GM12878 (cell line): ENCODE measurements around the gene COPG2. TPM values are rescaled to one million over a fixed set of nuclear protein-coding genes. Genes with fewer than 3 reads are reported as not detected.

Experiments used
- CEBPB ChIP-seq, 2 experiments: fragments of 150-350 bp in 1 of 2; IDR thresholded peaks; 2 replicates each; pipeline ENCODE4 v1.6.1; 2012 to 2014; ENCODE audit warnings: low read depth in 2 of 2, low read length in 2 of 2, borderline replicate concordance in 1 of 2, inconsistent platforms in 1 of 2
- NRF1 ChIP-seq: conservative IDR thresholded peaks from 2 replicates; pipeline ENCODE4 v1.6.1; 2011; ENCODE audit warnings: mild to moderate bottlenecking, low read depth, low read length, improper control_type of control experiment
- STAT3 ChIP-seq: IDR thresholded peaks from 2 replicates; pipeline ENCODE4 v1.6.1; 2011; ENCODE audit warnings: low read depth, low read length, improper control_type of control experiment
- TCF7 ChIP-seq: IDR thresholded peaks from 2 replicates; pipeline ENCODE4 v1.6.1; 2014; ENCODE audit warnings: antibody characterized with exemption, borderline replicate concordance
- polyA plus RNA-seq, 11 experiments: library from polyadenylated mRNA; depleted of rRNA in 4 of 11; unstranded in 6 of 11; stranded (reverse) in 5 of 11; fragments of >200 nt; fragmentation: Nextera tagmentation in 4 of 11; fragmentation: Illumina TruSeq in 1 of 11; extraction: Ambion mirVana in 4 of 11; extraction: Trizol in 1 of 11; gene quantifications; 1 replicate in 1 of 11; 2 replicates in 10 of 11; pipeline versions ENCODE4 v1.2.1 to v1.2.3, GENCODE V29; 2011 to 2016; ENCODE audit warnings: inconsistent platforms in 2 of 11, missing spikeins in 2 of 11, low read depth in 1 of 11
- total RNA-seq, 4 experiments: library from RNA; depleted of rRNA in 3 of 4; stranded (reverse); fragments of >200 nt in 3 of 4; fragmentation: Illumina TruSeq in 1 of 4; extraction: Trizol in 1 of 4; gene quantifications; 2 replicates each; pipeline versions ENCODE4 v1.2.1 to v1.2.3, GENCODE V29; 2013 to 2021
- TF ChIP-seq, protein P1 (sequence below): IDR thresholded peaks from 2 replicates; pipeline ENCODE4 v1.6.1; 2012; ENCODE audit warnings: improper control_type of control experiment, low read depth, low read length; ENCODE audit not compliant: insufficient replicate concordance
- TF ChIP-seq, protein P2 (sequence below): IDR thresholded peaks from 2 replicates; pipeline ENCODE4 v1.6.1; 2011; ENCODE audit warnings: borderline replicate concordance, low read depth, mild to moderate bottlenecking, moderate library complexity, mixed read lengths, low read length; ENCODE audit not compliant: insufficient read depth; ENCODE audit errors: extremely low read length
- TF ChIP-seq, protein P3 (sequence below): fragments of 150-350 bp; IDR thresholded peaks from 2 replicates; pipeline ENCODE4 v1.6.1; 2016; ENCODE audit warnings: low read depth, low read length
- TF ChIP-seq, protein P4 (sequence below): IDR thresholded peaks from 2 replicates; pipeline ENCODE4 v1.6.1; 2011; ENCODE audit warnings: mild to moderate bottlenecking, low read depth, low read length, moderate library complexity; ENCODE audit not compliant: insufficient replicate concordance
- TF ChIP-seq, protein P5 (sequence below): fragments of 450-650 bp; IDR thresholded peaks from 2 replicates; pipeline ENCODE4 v1.6.1; 2017; ENCODE audit warnings: low read depth, mild to moderate bottlenecking, moderate library complexity

The COPG2 gene
- total and polyA plus RNA-seq, 10 of the 15 experiments (the other 5 are each of a cell fraction or from before 2014, with no cell fraction given) = 3.4 to 37.8 (median 16.7) TPM

DNA sequence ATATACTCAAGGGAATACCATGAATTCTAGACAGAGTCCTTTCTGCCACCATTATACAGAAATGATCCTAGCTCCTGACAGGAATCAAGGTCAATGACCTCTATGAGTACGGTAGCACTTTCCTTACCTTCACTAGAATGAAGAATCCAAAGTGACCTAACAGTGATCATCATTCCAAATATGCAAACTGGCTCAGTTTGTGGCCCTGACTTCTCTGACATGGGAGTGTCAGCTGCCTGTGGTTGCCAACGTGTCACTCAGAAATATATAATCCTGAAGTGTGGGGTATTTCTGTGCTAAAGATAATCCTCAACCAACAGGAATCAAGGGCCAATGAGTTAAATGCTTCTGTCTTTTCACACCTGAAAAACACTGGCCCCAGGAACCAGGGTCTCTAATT, 45.7 kb downstream of the COPG2 start (continued):
- TF ChIP-seq, protein P1, sequence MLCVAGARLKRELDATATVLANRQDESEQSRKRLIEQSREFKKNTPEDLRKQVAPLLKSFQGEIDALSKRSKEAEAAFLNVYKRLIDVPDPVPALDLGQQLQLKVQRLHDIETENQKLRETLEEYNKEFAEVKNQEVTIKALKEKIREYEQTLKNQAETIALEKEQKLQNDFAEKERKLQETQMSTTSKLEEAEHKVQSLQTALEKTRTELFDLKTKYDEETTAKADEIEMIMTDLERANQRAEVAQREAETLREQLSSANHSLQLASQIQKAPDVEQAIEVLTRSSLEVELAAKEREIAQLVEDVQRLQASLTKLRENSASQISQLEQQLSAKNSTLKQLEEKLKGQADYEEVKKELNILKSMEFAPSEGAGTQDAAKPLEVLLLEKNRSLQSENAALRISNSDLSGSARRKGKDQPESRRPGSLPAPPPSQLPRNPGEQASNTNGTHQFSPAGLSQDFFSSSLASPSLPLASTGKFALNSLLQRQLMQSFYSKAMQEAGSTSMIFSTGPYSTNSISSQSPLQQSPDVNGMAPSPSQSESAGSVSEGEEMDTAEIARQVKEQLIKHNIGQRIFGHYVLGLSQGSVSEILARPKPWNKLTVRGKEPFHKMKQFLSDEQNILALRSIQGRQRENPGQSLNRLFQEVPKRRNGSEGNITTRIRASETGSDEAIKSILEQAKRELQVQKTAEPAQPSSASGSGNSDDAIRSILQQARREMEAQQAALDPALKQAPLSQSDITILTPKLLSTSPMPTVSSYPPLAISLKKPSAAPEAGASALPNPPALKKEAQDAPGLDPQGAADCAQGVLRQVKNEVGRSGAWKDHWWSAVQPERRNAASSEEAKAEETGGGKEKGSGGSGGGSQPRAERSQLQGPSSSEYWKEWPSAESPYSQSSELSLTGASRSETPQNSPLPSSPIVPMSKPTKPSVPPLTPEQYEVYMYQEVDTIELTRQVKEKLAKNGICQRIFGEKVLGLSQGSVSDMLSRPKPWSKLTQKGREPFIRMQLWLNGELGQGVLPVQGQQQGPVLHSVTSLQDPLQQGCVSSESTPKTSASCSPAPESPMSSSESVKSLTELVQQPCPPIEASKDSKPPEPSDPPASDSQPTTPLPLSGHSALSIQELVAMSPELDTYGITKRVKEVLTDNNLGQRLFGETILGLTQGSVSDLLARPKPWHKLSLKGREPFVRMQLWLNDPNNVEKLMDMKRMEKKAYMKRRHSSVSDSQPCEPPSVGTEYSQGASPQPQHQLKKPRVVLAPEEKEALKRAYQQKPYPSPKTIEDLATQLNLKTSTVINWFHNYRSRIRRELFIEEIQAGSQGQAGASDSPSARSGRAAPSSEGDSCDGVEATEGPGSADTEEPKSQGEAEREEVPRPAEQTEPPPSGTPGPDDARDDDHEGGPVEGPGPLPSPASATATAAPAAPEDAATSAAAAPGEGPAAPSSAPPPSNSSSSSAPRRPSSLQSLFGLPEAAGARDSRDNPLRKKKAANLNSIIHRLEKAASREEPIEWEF = no peak
- TF ChIP-seq NRF1 (no peak), STAT3 (no peak), CEBPB (IDR thresholded peaks at IDR 0.05; ENCODE audit: borderline replicate concordance in 1 of 2, low read depth in 2 of 2, low read length in 2 of 2) (no peak), TCF7 (no peak)
- TF ChIP-seq, protein P2, sequence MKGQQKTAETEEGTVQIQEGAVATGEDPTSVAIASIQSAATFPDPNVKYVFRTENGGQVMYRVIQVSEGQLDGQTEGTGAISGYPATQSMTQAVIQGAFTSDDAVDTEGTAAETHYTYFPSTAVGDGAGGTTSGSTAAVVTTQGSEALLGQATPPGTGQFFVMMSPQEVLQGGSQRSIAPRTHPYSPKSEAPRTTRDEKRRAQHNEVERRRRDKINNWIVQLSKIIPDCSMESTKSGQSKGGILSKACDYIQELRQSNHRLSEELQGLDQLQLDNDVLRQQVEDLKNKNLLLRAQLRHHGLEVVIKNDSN = no peak
- TF ChIP-seq, protein P3, sequence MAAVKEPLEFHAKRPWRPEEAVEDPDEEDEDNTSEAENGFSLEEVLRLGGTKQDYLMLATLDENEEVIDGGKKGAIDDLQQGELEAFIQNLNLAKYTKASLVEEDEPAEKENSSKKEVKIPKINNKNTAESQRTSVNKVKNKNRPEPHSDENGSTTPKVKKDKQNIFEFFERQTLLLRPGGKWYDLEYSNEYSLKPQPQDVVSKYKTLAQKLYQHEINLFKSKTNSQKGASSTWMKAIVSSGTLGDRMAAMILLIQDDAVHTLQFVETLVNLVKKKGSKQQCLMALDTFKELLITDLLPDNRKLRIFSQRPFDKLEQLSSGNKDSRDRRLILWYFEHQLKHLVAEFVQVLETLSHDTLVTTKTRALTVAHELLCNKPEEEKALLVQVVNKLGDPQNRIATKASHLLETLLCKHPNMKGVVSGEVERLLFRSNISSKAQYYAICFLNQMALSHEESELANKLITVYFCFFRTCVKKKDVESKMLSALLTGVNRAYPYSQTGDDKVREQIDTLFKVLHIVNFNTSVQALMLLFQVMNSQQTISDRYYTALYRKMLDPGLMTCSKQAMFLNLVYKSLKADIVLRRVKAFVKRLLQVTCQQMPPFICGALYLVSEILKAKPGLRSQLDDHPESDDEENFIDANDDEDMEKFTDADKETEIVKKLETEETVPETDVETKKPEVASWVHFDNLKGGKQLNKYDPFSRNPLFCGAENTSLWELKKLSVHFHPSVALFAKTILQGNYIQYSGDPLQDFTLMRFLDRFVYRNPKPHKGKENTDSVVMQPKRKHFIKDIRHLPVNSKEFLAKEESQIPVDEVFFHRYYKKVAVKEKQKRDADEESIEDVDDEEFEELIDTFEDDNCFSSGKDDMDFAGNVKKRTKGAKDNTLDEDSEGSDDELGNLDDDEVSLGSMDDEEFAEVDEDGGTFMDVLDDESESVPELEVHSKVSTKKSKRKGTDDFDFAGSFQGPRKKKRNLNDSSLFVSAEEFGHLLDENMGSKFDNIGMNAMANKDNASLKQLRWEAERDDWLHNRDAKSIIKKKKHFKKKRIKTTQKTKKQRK = no peak
- TF ChIP-seq, protein P4, sequence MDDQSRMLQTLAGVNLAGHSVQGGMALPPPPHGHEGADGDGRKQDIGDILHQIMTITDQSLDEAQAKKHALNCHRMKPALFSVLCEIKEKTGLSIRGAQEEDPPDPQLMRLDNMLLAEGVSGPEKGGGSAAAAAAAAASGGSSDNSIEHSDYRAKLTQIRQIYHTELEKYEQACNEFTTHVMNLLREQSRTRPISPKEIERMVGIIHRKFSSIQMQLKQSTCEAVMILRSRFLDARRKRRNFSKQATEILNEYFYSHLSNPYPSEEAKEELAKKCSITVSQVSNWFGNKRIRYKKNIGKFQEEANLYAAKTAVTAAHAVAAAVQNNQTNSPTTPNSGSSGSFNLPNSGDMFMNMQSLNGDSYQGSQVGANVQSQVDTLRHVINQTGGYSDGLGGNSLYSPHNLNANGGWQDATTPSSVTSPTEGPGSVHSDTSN = no peak
- TF ChIP-seq, protein P5, sequence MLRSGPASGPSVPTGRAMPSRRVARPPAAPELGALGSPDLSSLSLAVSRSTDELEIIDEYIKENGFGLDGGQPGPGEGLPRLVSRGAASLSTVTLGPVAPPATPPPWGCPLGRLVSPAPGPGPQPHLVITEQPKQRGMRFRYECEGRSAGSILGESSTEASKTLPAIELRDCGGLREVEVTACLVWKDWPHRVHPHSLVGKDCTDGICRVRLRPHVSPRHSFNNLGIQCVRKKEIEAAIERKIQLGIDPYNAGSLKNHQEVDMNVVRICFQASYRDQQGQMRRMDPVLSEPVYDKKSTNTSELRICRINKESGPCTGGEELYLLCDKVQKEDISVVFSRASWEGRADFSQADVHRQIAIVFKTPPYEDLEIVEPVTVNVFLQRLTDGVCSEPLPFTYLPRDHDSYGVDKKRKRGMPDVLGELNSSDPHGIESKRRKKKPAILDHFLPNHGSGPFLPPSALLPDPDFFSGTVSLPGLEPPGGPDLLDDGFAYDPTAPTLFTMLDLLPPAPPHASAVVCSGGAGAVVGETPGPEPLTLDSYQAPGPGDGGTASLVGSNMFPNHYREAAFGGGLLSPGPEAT = no peak
